Measurements from ENCODE around the gene SLC44A2.
"Not testable (repeated sequence)": the region's sequence is repeated elsewhere in the genome, so short reads cannot be mapped to it uniquely, and the experiment has no call there.

Gene SLC44A2

GRCh38 chr19:10653732-10654609 is 28.6 kb downstream of the SLC44A2 start, which contains the start of gene ILF3:
Gene ILF3 (plus strand): TSS chr19:10654346. CDS start chr19:10670606, 16,260 bp downstream.
- DNase-seq: peak; percentile 99 to 100

DNA sequence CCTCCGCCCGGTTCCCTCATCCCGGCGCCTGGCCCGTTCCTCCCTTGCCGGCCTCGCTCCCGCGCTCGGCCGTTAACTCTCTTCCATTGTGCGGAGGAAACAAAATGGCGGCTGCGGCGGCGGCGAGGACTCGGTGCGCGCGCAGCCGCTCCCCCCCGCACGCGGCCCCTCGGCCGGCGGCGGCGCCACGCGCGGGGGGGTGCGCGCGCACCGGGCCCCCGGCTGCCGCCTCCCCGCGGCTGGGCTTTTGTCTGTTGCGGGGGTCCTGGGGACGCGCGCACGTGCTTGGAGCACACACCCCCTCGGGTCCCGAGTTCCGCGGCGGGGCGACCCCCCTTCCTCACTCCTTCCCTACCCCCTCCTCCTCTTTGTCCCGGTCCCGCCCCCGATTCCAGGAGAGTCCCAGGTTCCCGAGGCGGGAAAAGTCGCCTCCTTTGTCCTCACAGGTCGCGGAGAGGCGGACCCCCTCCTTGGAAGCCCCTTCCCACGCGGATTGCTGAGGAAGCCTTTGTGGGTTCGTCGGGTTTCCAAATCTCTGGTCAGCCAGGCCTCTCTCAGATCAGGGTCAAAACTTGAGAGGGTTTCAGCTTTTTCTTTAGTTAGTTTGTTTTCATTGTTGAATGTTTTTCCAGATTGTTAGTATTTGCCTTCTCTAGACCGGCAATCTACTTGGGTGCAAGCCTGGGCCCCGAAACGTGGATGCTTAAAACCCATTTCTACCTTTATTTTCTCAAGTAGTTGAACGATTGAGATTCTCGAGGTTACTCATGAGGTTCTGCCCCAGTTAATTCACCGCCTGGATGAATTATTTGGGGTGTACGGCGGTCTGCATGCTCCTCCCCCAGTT is 29.5 kb downstream of the SLC44A2 start:
- peak; percentile 26 to 45 for DNase-seq

- no peak for DNase-seq
Observed at GRCh38 chr19:10655457-10656312, 30.3 kb downstream of the SLC44A2 start.

- no peak for DNase-seq
Observed at GRCh38 chr19:10660346-10660745, 35.0 kb downstream of the SLC44A2 start.

GRCh38 chr19:10661946-10662345 is 36.6 kb downstream of the SLC44A2 start:
- peak in 1 of 2 donors; percentile 27 for DNase-seq

DNA sequence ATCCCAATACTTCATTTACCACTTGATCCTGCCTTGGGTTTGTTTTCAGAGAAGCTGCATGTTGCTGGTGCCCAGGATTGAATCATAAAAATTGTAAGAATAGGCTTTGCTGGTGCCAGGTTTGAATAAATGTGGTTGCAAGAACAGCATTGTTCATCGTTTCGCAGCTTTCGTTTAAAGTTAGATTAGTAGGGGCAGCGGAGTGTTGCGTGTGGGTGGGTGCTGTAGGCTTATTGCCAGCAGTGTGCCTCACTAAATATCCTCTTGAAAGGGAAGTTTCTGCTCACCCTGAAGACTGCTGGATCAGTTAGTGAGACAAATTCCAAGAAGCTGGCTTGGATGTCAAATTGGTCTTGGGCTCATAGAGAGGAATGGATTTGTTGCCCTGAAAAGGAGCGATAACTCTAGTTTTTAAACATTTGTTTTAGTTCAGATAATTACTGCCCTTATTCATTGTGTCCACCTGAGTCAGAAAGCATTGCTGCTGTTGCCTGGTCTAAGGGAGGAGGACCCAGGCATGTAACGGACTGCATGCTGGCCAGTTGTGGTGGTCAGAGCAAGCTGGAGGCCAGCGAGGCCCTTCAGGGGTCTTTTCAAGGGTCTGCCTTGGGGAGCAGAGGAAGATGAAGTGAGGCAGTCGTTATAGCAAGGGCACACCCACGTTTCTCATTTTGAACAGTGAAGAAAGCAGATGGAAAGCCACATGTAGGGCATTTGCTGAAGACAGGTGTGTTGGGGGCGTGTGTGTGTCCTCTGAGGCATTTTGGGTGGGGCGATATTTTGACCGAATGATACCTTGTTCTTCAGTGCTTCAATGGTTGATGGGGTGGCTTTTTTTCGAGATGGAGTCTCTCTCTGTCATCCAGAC is 37.3 kb downstream of the SLC44A2 start:
- DNase-seq: peak; percentile 48 to 56

DNA sequence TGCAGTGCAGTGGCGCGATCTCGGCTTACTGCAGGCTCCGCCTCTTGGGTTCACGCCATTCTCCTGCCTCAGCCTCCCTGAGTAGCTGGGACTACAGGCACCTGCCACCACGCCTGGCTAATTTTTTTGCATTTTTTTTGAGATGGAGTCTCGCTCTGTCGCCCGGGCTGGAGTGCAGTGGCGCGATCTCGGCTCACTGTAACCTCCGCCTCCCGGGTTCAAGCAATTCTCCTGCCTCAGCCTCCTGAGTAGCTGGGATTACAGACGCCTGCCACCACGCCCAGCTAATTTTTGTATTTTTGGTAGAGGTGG is 37.9 kb downstream of the SLC44A2 start:
- not testable (repeated sequence) for DNase-seq

DNA sequence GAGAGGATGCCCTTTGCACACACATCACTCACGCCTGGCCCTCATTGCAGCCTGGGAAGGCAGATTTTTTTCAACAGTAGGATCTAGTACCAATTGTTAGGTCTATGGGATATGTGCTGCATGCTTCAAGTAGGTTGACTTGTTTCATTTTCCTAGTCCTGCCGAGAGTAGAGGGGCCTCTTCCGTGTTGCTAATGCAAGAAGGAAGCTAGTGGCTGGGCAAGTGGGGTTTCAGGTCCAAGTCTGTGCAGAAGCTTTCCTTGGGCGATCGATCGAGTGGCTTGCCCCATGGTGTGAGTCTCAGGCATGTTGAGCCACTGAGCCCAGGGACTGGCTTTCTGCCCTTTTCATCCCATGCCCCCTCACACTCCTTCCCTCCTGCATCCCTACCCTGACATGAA is 42.5 kb downstream of the SLC44A2 start:
- no peak for DNase-seq

DNA sequence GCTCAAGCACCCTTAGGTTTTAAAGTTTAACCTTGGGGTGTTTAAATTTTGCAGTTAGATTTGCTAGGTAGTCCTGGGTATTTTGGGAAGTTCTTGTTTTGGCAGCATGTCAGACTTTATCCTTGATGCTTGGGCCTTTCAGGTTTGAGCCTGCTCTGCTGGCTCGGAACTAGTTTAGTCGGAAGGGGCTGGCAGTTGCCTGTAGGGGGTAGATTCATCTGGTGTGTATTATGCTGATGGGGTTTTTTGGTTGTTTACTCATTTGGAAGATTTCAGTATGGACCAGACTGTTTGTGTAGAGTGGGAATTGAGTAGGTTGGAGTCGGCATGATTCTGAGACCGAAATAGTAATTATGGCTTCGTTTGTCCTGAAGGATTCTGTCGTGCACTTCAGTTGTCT is 43.9 kb downstream of the SLC44A2 start:
- DNase-seq: no peak

DNA sequence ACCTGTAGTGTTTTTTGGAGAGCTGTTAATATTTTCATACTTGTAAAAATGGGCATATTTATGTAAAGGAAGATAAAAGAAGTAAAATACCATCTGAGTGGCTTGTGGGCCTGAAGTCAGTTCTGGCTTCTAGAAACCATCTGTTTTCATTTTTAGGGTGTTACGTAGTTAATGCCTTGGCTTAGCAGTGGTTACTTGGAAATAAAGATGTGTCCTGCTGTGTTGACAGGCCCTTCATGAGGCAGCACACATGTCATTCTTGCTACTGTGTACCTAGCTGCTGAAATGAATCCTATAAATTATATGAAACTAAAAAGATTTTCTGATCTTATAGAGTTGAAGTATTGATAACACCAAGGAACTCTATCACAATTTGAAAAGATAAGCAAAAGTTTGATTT is 44.8 kb downstream of the SLC44A2 start:
- DNase-seq: no peak

- DNase-seq: no peak
Observed at GRCh38 chr19:10670876-10671804, 45.8 kb downstream of the SLC44A2 start.

DNA sequence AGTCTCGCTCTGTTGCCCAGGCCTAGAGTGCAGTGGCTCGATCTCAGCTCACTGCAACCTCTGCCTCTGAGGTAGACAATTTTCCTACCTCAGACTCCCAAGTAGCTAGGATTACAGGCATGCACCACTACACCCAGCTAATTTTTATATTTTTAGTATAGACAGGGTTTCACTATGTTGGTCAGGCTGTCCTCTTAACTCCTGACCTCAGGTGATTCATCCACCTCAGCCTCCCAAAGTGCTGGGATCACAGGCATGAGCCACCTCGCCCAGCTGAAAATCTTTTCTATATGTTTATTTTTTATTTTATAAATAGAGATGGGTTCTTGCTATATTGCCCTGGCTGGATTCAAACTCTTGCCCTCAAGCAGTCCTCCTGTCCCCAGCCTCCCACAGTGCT is 46.6 kb downstream of the SLC44A2 start:
- DNase-seq: not testable (repeated sequence)

DNA sequence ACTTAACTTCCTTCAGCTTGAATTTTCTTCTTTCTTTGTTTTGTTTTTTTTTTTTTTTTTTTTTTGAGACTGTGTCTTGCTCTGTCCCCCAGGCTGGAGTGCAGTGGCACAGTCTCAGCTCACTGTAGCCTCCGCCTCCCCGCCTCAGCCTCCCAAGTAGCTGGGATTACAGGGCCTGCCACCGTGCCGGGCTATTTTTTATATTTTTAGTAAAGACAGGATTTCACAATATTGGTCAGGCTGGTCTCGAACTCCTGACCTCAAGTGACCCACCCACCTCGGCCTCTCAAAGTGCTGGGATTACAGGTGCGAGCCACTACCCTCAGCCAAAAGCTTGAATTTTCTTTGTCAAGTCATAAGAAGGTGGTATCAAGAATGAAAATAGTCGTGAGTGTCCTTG is 49.9 kb downstream of the SLC44A2 start:
- DNase-seq: not testable (repeated sequence)

DNA sequence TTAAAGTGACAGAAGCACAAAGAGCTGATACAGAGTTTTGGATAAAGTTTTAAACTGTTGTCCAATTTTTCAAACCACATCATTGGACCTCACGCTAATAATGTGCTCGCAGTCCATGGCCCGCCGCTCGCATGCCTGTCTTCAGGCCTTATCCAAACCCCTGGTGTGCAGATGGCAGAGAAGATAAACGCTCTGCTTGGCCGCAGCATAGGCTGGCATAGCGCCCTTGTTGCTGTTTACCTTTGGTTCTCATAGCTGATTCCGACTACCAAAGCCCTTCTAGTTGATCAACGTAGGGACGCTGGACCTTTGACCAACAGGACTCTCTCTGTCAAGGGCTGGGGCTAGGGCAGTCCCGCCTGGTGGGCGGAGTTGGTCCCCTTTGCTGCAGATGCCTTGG is 52.4 kb downstream of the SLC44A2 start:
- no peak for DNase-seq

GRCh38 chr19:10678813-10679212 is 53.5 kb downstream of the SLC44A2 start:
- DNase-seq: no peak

GRCh38 chr19:10679743-10680142 is 54.4 kb downstream of the SLC44A2 start:
- no peak for DNase-seq

GRCh38 chr19:10680545-10681135 is 55.3 kb downstream of the SLC44A2 start:
- no peak for DNase-seq

GRCh38 chr19:10681658-10682057 is 56.3 kb downstream of the SLC44A2 start:
- no peak for DNase-seq

DNA sequence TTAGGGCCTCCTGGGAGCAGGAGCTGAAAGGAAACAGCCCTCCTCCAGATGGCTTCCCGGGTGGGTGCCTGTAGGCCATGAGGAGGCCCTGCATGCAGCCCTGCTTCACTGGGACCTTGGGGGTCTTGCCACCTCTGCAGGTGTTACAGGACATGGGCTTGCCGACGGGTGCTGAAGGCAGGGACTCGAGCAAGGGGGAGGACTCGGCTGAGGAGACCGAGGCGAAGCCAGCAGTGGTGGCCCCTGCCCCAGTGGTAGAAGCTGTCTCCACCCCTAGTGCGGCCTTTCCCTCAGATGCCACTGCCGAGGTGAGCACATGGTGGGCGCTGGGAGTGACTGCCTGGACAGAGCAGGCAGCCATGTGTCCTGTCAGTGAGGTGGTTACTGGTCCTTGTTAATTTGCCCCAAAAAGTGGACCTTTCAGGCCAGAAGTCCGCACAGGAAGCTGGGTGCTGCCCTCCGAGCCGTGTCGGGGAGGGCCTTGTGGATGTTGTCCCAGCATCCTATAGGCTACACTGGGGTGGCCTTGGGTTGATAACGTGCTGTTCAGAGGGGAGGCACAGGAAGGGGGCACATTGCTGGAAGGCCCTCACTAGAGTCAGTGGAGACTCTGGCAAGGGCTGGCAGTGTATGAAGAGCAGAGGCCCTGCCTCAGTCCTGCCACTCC is 57.2 kb downstream of the SLC44A2 start:
- DNase-seq: no peak

- no peak for DNase-seq
Observed at GRCh38 chr19:10683064-10683426, 57.7 kb downstream of the SLC44A2 start.
